Effector memory CD4-positive, alpha-beta T cell (primary cell): ENCODE results near the gene APEH.

Experiments used
- DNase-seq, 3 donors: peaks; one replicate each; pipeline ENCODE4 v3.0.0-alpha.2; 2020
- H3K27ac ChIP-seq: 2 replicates; pipeline ENCODE4 v1.7.0; 2013; ENCODE audit warnings: mild to moderate bottlenecking, low read length, moderate library complexity; ENCODE audit not compliant: insufficient read depth, poor library complexity, severe bottlenecking
- H3K27me3 ChIP-seq: replicated peaks from 2 replicates; pipeline ENCODE4 v1.7.0; 2013; ENCODE audit warnings: mild to moderate bottlenecking, low read length; ENCODE audit not compliant: insufficient read depth, control insufficient read depth, poor library complexity, severe bottlenecking
- H3K36me3 ChIP-seq: 2 replicates; pipeline ENCODE4 v1.7.0; 2013; ENCODE audit warnings: mild to moderate bottlenecking, low read length, moderate library complexity; ENCODE audit not compliant: control insufficient read depth, insufficient read depth
- H3K4me1 ChIP-seq: 2 replicates; pipeline ENCODE4 v1.7.0; 2013; ENCODE audit warnings: low read length, mild to moderate bottlenecking; ENCODE audit not compliant: control insufficient read depth, insufficient read depth, poor library complexity, severe bottlenecking
- H3K4me3 ChIP-seq: 2 replicates; pipeline ENCODE4 v1.7.0; 2013; ENCODE audit warnings: low read length, low read depth, mild to moderate bottlenecking; ENCODE audit not compliant: insufficient read depth, poor library complexity, severe bottlenecking
- H3K9me3 ChIP-seq: 2 replicates; pipeline ENCODE4 v1.7.0; 2013; ENCODE audit warnings: mild to moderate bottlenecking, low read length, moderate library complexity; ENCODE audit not compliant: control insufficient read depth

Gene APEH

DNA sequence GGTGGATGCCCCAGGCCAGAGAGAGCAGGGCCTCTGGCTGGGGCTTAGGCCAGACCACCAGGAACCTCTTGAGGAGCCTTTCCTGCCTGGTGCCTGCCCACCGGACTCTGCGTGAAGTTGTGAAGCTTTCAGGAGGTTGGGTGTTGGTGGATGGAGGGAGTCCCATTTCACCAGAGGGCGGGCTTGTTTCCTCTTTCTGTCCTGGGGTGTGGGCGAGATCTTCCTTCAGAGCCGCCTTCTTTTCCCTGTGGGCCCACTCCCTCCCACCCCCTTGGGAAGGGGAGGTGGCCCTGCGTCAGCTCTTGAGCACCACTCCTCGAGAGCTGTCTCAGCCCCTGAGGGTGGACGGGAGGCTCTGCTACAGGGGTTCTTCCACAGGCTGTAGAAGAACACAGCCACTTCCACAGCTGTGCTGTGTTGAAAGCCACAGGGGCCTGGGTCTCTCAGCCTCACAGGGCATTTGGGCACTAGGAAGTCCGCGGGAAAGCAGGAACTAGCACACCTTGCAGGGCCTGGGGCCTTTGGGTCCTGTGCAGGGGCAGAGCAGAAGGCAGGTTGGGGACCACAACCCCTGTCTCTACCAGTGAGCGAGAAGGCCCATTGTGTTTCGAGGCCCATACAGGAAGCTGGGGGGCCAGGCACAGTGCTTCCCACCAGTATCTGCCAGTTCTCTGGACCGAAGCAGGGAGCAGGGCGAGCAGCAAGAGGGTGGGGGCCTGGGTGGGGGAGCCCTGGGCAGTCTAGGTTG, 43.2 kb downstream of the APEH start:
- Histone ChIP-seq H3K4me1 (peaks cover 13% of the 10 kb centered on the region), H3K27me3 (no peaks in the 10 kb centered on the region), H3K27ac (no peak overlapping the region), H3K9me3 (no peaks in the 10 kb centered on the region), H3K4me3 (no peak overlapping the region), H3K36me3 (peaks cover 15% of the 10 kb centered on the region)
- no peak for DNase-seq

DNA sequence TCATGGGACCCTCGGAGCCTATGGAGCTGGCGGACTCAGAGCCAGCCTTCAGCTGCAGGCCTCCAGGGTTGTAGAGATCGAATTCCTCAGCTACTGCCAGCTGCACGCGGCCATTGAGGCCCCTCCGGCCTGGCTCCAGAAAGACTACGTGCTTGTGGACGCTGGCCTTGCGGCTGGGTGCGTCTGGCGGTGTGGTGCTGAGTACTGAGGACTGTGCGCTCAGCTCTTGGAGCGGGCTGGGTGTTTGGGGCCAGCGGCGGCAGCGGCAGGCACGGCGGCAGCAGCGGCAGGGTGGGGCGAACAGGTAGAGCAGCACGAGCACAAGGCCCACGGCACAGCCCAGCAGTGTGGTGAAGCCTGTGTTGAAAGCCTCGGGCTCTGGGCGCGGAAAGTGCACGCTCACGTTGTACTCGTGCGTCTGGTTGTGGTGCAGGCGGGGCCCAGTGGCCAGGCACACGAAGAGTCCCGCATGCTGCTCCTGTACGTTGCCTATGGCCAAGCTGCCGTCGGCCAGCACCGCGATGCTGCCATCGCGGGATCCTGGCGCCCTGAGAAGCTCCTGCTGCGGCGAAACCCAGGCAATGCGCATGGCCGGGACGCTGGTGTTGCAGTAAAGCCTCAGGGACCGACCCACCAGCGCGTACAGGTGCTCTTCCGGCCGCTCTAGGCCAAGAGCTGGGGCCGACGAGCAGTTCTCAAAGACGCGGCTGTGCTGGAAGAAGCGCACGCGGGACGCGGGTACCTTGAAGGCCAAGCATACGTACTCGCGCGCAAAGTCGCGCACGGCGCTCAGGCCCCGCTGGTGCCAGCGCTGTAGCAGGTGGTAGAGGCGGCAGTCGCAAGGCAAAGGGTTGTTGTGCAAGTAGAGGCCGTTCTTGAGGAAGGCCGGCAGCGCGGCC, 44.1 kb downstream of the APEH start:
- H3K4me3 ChIP-seq: peak overlapping the region; percentile 72
- no peaks in the 10 kb centered on the region for H3K27me3 ChIP-seq
- DNase-seq: no peak
- H3K9me3 ChIP-seq: no peaks in the 10 kb centered on the region
- H3K4me1 ChIP-seq: peaks cover 16% of the 10 kb centered on the region
- peaks cover 17% of the 10 kb centered on the region for H3K36me3 ChIP-seq
- no peak overlapping the region for H3K27ac ChIP-seq

DNA sequence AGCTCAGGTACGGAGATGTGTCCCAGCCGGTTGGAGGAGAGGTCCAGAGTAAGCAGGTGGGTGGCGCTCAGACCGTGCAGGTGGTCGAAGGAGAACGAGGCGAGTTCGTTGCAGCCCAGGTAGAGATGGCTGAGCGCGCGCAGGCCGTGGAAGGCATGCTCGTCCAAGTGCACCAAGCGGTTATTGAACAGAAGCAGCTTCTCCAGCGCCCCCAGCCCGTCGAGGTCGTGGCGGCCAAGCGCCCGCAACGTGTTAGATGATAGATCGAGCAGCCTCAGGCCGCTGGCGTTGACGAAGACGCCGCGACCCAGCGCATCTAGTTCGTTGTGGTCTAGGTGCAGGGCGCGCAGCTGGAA, 44.7 kb downstream of the APEH start:
- Histone ChIP-seq H3K9me3 (no peaks in the 10 kb centered on the region), H3K36me3 (peaks cover 17% of the 10 kb centered on the region), H3K27me3 (no peaks in the 10 kb centered on the region), H3K4me1 (peaks cover 16% of the 10 kb centered on the region), H3K27ac (peak overlapping the region; percentile 35), H3K4me3 (peak overlapping the region; percentile 72)
- no peak for DNase-seq

DNA sequence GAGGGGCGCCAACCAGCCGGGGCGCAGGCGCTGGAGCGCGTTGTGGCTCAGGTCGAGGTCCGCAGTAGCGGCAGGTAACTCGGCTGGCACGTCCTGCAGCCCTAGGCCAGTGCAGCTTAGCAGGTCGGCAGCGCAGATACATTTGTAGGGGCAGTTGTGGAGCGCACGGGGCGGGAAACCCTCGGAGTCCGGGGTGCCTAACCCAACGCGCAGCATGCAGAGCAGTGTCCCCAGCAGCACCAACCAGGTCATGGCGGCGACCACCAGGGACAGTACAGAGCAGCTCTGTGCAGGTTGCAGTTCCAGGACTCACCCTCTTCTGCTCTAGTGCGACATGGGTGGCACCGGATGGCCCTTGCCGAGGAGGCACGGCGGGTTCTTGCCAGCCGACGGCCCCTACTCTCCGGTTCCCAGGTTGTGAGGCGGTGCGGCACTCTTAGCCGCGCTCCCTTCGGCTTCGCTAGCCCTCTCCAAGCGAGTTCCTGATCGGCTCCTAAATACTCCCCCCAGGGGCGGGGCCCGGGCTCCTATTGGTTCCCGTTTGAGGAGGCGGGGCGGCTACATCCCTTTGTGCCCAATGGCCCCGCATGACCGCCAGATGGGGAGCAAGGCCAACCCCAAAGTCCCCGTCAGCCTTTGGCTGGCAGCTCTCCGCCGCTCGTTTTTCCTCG, 45.2 kb downstream of the APEH start, which contains the start of gene AMIGO3:
Gene AMIGO3 (minus strand): TSS at position 471 of the 671 bp plus-strand sequence. CDS start 219 bp downstream, at position 252.
- H3K9me3 ChIP-seq: no peaks in the 10 kb centered on the region
- peak; percentile 82 to 90 (median 90) for DNase-seq
- H3K36me3 ChIP-seq: peaks cover 17% of the 10 kb centered on the region
- no peaks in the 10 kb centered on the region for H3K27me3 ChIP-seq
- H3K4me3 ChIP-seq: peak within 1 kb of the TSS; percentile 72
- peaks cover 18% of the 10 kb centered on the region for H3K4me1 ChIP-seq
- H3K27ac ChIP-seq: peak within 1 kb of the TSS; percentile 66

DNA sequence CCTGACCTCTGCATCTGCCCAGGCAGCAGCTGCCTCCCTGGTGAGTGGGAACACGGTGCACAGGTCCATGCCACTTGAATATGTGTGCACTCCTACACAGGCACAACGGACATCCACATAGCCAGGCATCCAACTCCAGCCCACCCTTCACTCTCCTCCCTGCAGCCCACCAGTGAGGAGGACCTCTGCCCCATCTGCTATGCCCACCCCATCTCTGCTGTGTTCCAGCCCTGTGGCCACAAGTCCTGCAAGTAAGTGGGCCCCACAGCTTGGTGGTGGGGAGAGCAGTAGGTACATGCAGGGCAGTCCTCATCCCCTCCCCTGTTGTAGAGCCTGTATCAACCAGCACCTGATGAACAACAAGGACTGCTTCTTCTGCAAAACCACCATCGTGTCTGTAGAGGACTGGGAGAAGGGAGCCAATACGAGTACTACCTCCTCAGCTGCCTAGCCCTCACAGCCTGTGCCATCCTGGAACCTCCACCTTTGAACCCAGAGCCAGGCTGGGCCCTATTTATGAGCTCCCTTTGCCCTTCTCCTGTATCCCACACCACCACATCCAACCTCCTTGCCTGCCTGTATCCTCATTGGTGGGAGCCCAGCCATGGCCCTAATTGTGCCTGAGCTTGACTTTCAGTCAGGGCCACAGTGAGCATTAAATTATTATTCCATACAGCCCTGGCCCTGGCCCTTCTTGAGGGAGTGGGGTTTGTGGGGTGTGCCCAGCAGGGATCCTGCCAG, 46.9 kb downstream of the APEH start:
- Histone ChIP-seq H3K27me3 (no peaks in the 10 kb centered on the region), H3K4me3 (no peak overlapping the region), H3K27ac (no peak overlapping the region), H3K9me3 (no peaks in the 10 kb centered on the region), H3K4me1 (peaks cover 22% of the 10 kb centered on the region), H3K36me3 (peaks cover 17% of the 10 kb centered on the region)
- DNase-seq: no peak

DNA sequence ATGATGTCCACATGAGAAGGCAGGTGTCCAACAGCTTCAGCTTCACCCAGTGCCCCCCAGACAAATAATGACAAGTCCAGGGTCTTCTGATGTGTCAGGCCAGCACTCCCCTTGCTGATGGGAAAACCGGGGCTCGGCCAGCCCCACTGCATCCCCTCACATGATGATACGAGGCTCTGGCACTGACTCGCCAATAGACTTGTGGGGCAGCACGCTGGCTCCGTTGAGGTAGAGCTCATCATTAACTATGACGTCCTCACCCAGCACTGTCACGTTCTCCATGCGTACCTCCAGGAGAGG, 47.4 kb downstream of the APEH start:
- Histone ChIP-seq H3K4me3 (no peak overlapping the region), H3K27ac (no peak overlapping the region), H3K4me1 (peaks cover 22% of the 10 kb centered on the region), H3K36me3 (peaks cover 17% of the 10 kb centered on the region), H3K27me3 (no peaks in the 10 kb centered on the region), H3K9me3 (no peaks in the 10 kb centered on the region)
- DNase-seq: no peak

DNA sequence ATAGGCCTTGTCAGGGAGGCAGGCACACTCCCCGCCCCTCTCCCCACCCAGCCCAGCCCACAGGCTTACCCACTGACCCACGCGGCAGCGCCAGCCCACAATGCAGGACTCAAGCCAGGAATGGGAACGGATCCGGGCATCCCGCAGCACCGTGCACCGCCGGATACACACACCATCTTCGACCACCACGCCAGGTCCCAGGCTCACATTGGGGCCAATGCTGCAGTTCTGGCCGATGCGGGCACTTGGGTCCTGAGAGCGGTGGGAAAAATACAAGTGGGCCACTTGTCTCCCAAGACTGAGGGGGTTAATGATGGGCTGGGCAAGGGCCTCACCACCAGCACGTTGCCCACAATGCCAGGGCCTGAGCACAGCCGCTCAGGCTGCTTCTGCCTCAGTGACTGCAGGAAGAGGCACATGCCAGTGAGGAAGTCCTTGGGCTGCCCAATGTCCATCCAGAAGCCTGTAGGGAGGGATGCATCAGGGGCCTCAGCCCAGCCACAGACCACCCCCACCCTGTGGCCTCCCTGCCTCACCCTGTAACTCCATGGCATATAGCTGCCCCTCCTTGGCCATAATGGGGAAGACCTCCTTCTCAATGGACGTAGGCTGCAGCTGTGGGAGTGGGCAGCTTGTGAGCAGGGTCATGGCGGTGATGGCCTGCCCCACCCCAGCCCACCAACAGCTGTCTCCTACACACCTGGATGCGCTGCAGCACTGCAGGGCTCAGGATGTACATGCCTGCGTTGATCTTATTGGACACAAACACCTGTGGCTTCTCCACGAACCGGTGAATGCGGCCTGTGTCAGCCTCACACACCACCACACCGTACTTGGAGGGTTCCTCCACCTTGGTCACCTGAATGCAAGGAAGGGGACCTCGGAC, 48.0 kb downstream of the APEH start:
- no peaks in the 10 kb centered on the region for H3K27me3 ChIP-seq
- peaks cover 19% of the 10 kb centered on the region for H3K36me3 ChIP-seq
- peak overlapping the region; percentile 95 for H3K27ac ChIP-seq
- no peaks in the 10 kb centered on the region for H3K9me3 ChIP-seq
- no peak overlapping the region for H3K4me3 ChIP-seq
- peaks cover 22% of the 10 kb centered on the region for H3K4me1 ChIP-seq
- no peak for DNase-seq

DNA sequence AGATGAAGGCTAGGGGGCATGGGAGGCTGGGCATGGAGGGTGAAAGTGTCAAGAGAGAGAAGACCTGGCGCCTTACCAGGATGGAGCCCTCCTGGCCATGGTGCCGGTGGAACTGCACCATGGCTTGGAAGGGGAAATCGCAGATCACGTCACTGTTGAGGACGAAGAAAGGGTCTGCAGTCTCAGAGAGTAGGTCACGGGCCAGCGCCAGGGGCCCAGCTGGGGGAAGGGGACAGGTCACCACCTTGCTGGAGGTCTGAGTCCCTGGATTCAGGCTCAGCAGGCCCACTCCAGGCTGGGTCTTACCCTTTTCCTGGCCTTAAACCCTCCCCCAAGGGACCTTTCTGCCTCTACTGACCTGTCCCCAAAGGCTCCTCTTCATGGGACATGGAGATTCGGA, 48.7 kb downstream of the APEH start:
- Histone ChIP-seq H3K4me1 (peaks cover 22% of the 10 kb centered on the region), H3K4me3 (peak overlapping the region; percentile 91), H3K36me3 (peaks cover 27% of the 10 kb centered on the region), H3K9me3 (no peaks in the 10 kb centered on the region), H3K27ac (peak overlapping the region; percentile 95), H3K27me3 (no peaks in the 10 kb centered on the region)
- DNase-seq: no peak

DNA sequence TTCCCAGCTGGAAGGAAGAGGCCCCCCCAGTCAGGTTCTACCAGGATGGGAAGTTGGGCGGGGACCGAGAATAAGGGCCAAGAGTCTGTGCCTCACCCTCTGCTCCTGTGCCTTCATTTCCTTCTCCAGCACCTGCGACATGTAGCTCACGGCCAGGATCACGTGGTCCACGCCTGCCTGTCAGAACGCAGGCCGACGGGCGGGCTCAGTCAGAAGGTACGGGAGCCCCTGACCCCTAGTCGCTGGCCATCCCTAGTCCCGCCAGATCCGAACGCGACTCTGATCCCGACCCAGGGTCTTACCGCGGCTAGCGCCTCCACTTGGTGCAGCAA, 49.1 kb downstream of the APEH start:
- peak; percentile 27 to 56 (median 43) for DNase-seq
- H3K4me1 ChIP-seq: peaks cover 22% of the 10 kb centered on the region
- peak overlapping the region; percentile 91 for H3K4me3 ChIP-seq
- peak overlapping the region; percentile 95 for H3K27ac ChIP-seq
- no peaks in the 10 kb centered on the region for H3K27me3 ChIP-seq
- H3K9me3 ChIP-seq: no peaks in the 10 kb centered on the region
- H3K36me3 ChIP-seq: peaks cover 27% of the 10 kb centered on the region
